ENCODE results near the gene PAK5. TPM values are rescaled to one million over a fixed set of nuclear protein-coding genes. Genes with fewer than 3 reads are reported as not detected.

PAK5 gene
- total and polyA plus RNA-seq, 2 donors (not counting 1 experiment from before 2014, with no cell fraction given): not detected

DNA sequence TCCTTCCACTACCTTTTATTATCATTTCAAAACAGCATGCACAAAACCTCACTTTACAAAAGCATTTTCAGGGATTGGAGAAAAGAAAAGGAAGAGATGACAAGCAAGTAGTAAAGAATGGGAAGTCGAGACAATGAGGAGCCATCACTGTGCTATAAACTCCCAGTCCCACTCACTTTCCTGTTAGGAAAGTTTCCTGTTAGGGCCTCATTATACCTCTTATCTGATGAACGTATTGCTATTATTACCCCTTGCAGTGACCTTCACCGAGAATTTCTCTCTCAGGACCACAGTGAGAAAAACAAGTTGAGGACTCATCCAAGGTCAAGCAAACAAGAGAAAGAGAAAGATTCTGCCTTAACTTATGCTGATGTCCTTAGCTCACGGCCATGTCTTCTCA, 295.7 kb downstream of the PAK5 start:
- H3K27ac ChIP-seq (ENCODE audit: insufficient read depth, low read length): no peak overlapping the region
- no peak overlapping the region for H3K4me2 ChIP-seq (ENCODE audit: extremely low read depth, insufficient read depth, low read length)
- H2AFZ ChIP-seq (ENCODE audit: low read length): no peak overlapping the region

GRCh38 chr20:9535449-9535848, 303.4 kb downstream of the PAK5 start:
- no peak for TF ChIP-seq CTCF (conservative IDR thresholded peaks at IDR 0.05 in 1 of 2, IDR thresholded peaks at IDR 0.05 in 1 of 2; ENCODE audit: low read depth in 1 of 2, low read length in 2 of 2)
- no peak for TF ChIP-seq EZH2 (IDR thresholded peaks at IDR 0.05; ENCODE audit: low read length, missing control alignments)
- Histone ChIP-seq H3K9ac (ENCODE audit: insufficient read depth, low read length) (no peak overlapping the region), H2AFZ (ENCODE audit: low read length) (no peak overlapping the region), H3K4me3 (replicated peaks in 1 of 4; ENCODE audit: control extremely low read depth in 1 of 4, insufficient read depth in 1 of 4, low read depth in 3 of 4, low read length in 4 of 4) (no peak overlapping the region), H4K20me1 (ENCODE audit: control insufficient read depth, extremely low read depth, insufficient read depth, low read length) (no peaks in the 10 kb centered on the region), H3K36me3 (ENCODE audit: control insufficient read depth, insufficient read depth, low read length) (no peaks in the 10 kb centered on the region), H3K79me2 (ENCODE audit: control insufficient read depth, insufficient read depth, low read length) (no peaks in the 10 kb centered on the region), H3K27ac (ENCODE audit: insufficient read depth, low read length) (no peak overlapping the region), H3K4me2 (ENCODE audit: extremely low read depth, insufficient read depth, low read length) (no peak overlapping the region), H3K27me3 (ENCODE audit: control insufficient read depth, insufficient read depth, low read length) (peaks cover 6% of the 10 kb centered on the region), H3K9me3 (ENCODE audit: control insufficient read depth, insufficient read depth, low read depth, low read length) (no peaks in the 10 kb centered on the region), H3K4me1 (ENCODE audit: control insufficient read depth, extremely low read depth, insufficient read depth, low read length) (no peaks in the 10 kb centered on the region)
- no peak for DNase-seq (ENCODE audit: low read depth in 2 of 2)

More for the DNA sequence above, 295.7 kb downstream of the PAK5 start:
- Histone ChIP-seq H3K9me3 (ENCODE audit: control insufficient read depth, insufficient read depth, low read depth, low read length) (no peaks in the 10 kb centered on the region), H4K20me1 (ENCODE audit: control insufficient read depth, extremely low read depth, insufficient read depth, low read length) (no peaks in the 10 kb centered on the region), H3K9ac (ENCODE audit: insufficient read depth, low read length) (no peak overlapping the region), H3K4me3 (replicated peaks in 1 of 4; ENCODE audit: control extremely low read depth in 1 of 4, insufficient read depth in 1 of 4, low read depth in 3 of 4, low read length in 4 of 4) (no peak overlapping the region), H3K27me3 (ENCODE audit: control insufficient read depth, insufficient read depth, low read length) (no peaks in the 10 kb centered on the region), H3K36me3 (ENCODE audit: control insufficient read depth, insufficient read depth, low read length) (no peaks in the 10 kb centered on the region), H3K4me1 (ENCODE audit: control insufficient read depth, extremely low read depth, insufficient read depth, low read length) (no peaks in the 10 kb centered on the region), H3K79me2 (ENCODE audit: control insufficient read depth, insufficient read depth, low read length) (no peaks in the 10 kb centered on the region)
- TF ChIP-seq EZH2 (IDR thresholded peaks at IDR 0.05; ENCODE audit: low read length, missing control alignments): no peak
- TF ChIP-seq CTCF (conservative IDR thresholded peaks at IDR 0.05 in 1 of 2, IDR thresholded peaks at IDR 0.05 in 1 of 2; ENCODE audit: low read depth in 1 of 2, low read length in 2 of 2): no peak
- no peak for DNase-seq (ENCODE audit: low read depth in 2 of 2)

- no peaks in the 10 kb centered on the region for H3K4me1 ChIP-seq (ENCODE audit: control insufficient read depth, extremely low read depth, insufficient read depth, low read length)
- no peak overlapping the region for H3K9ac ChIP-seq (ENCODE audit: insufficient read depth, low read length)
- H3K79me2 ChIP-seq (ENCODE audit: control insufficient read depth, insufficient read depth, low read length): no peaks in the 10 kb centered on the region
- no peaks in the 10 kb centered on the region for H3K36me3 ChIP-seq (ENCODE audit: control insufficient read depth, insufficient read depth, low read length)
- DNase-seq (ENCODE audit: low read depth in 2 of 2): no peak
- H3K27ac ChIP-seq (ENCODE audit: insufficient read depth, low read length): no peak overlapping the region
- H3K4me2 ChIP-seq (ENCODE audit: extremely low read depth, insufficient read depth, low read length): no peak overlapping the region
- H3K4me3 ChIP-seq (replicated peaks in 1 of 4; ENCODE audit: control extremely low read depth in 1 of 4, insufficient read depth in 1 of 4, low read depth in 3 of 4, low read length in 4 of 4): no peak overlapping the region
- H2AFZ ChIP-seq (ENCODE audit: low read length): no peak overlapping the region
- H3K27me3 ChIP-seq (ENCODE audit: control insufficient read depth, insufficient read depth, low read length): peaks cover 6% of the 10 kb centered on the region
- no peaks in the 10 kb centered on the region for H3K9me3 ChIP-seq (ENCODE audit: control insufficient read depth, insufficient read depth, low read depth, low read length)
- TF ChIP-seq CTCF (conservative IDR thresholded peaks at IDR 0.05 in 1 of 2, IDR thresholded peaks at IDR 0.05 in 1 of 2; ENCODE audit: low read depth in 1 of 2, low read length in 2 of 2): no peak
- no peak for TF ChIP-seq EZH2 (IDR thresholded peaks at IDR 0.05; ENCODE audit: low read length, missing control alignments)
- no peaks in the 10 kb centered on the region for H4K20me1 ChIP-seq (ENCODE audit: control insufficient read depth, extremely low read depth, insufficient read depth, low read length)
Measured at GRCh38 chr20:9534025-9534424, 304.9 kb downstream of the PAK5 start.
